GM23338 (cell line): Measurements from ENCODE around the gene DCT. TPM values are rescaled to one million over a fixed set of nuclear protein-coding genes. Genes with fewer than 3 reads are reported as not detected.

ENCODE experiments used
- ATAC-seq: fragments of 200-7000 bp; cut with Tn5 transposase; 3 replicates; pipeline ENCODE4 v1.9.1; 2020
- DNase-seq: peaks from one replicate; pipeline ENCODE4 v3.0.0-alpha.2; 2015; ENCODE audit warnings: low spot score
- H2AFZ ChIP-seq: fragments of 200-600 bp; sonication (generic); 2 replicates; pipeline ENCODE4 v1.8.0; 2016; ENCODE audit warnings: antibody characterized with exemption, mild to moderate bottlenecking, moderate library complexity
- H3F3A ChIP-seq: fragments of 200-600 bp; sonication (generic); replicated peaks from 2 replicates; pipeline ENCODE4 v1.8.0; 2017; ENCODE audit warnings: antibody characterized with exemption, mixed run types, low read depth
- H3K27ac ChIP-seq: fragments of 200-600 bp; sonication (generic); 2 replicates; pipeline ENCODE4 v1.6.1; 2016; ENCODE audit warnings: low read depth
- H3K27me3 ChIP-seq: fragments of 200-600 bp; sonication (generic); 2 replicates; pipeline ENCODE4 v1.8.0; 2016; ENCODE audit warnings: mild to moderate bottlenecking, mixed run types, moderate library complexity; ENCODE audit not compliant: insufficient read depth
- H3K36me3 ChIP-seq: fragments of 200-600 bp; sonication (generic); 2 replicates; pipeline ENCODE4 v1.8.0; 2016; ENCODE audit warnings: mild to moderate bottlenecking; ENCODE audit not compliant: insufficient read depth
- H3K4me1 ChIP-seq: fragments of 200-600 bp; sonication (generic); 2 replicates; pipeline ENCODE4 v1.8.0; 2016; ENCODE audit warnings: mild to moderate bottlenecking, moderate library complexity; ENCODE audit not compliant: insufficient read depth
- H3K4me2 ChIP-seq: fragments of 200-600 bp; sonication (generic); 2 replicates; pipeline ENCODE4 v1.7.1; 2017; ENCODE audit warnings: mixed run types
- H3K4me3 ChIP-seq: fragments of 200-600 bp; sonication (generic); 2 replicates; pipeline ENCODE4 v1.6.1; 2016; ENCODE audit warnings: mixed run types
- H3K79me2 ChIP-seq: fragments of 200-600 bp; sonication (generic); replicated peaks from 2 replicates; pipeline ENCODE4 v1.8.0; 2017; ENCODE audit warnings: mild to moderate bottlenecking; ENCODE audit not compliant: insufficient read depth
- H3K9me2 ChIP-seq: fragments of 200-600 bp; sonication (generic); 2 replicates; pipeline ENCODE4 v1.8.0; 2017; ENCODE audit not compliant: insufficient read depth
- H4K20me1 ChIP-seq: fragments of 200-600 bp; sonication (generic); replicated peaks from 2 replicates; pipeline ENCODE4 v1.8.0; 2017; ENCODE audit warnings: mild to moderate bottlenecking; ENCODE audit not compliant: insufficient read depth
- H3K27ac Mint-ChIP-seq: 2 replicates; pipeline ENCODE4 v1.8.0; 2020; ENCODE audit warnings: inconsistent platforms, mild to moderate bottlenecking, moderate library complexity, mixed read lengths
- H3K27me3 Mint-ChIP-seq: 3 replicates; pipeline ENCODE4 v1.8.0; 2022; ENCODE audit warnings: low read depth, mild to moderate bottlenecking, moderate library complexity, mixed read lengths, inconsistent platforms; ENCODE audit not compliant: insufficient read depth, poor library complexity
- H3K36me3 Mint-ChIP-seq: 3 replicates; pipeline ENCODE4 v1.8.0; 2021; ENCODE audit warnings: low read depth, mild to moderate bottlenecking, inconsistent platforms, moderate library complexity, mixed read lengths
- H3K4me1 Mint-ChIP-seq: 3 replicates; pipeline ENCODE4 v1.8.0; 2020; ENCODE audit warnings: mild to moderate bottlenecking, inconsistent platforms, mixed read lengths
- H3K4me3 Mint-ChIP-seq: 3 replicates; pipeline ENCODE4 v1.8.0; 2021; ENCODE audit warnings: moderate library complexity, mild to moderate bottlenecking, inconsistent platforms, mixed read lengths
- H3K9me3 Mint-ChIP-seq: 3 replicates; pipeline ENCODE4 v1.8.0; 2020; ENCODE audit warnings: moderate library complexity, mild to moderate bottlenecking, inconsistent platforms, mixed read lengths
- CREB1 ChIP-seq: fragments of 250-450 bp; sonication (Bioruptor Pico); IDR thresholded peaks from 2 replicates; pipeline ENCODE4 v1.5.0; 2020; ENCODE audit warnings: low read depth, mild to moderate bottlenecking, moderate library complexity
- EZH2 ChIP-seq: fragments of 200-600 bp; sonication (generic); IDR thresholded peaks from one replicate; pipeline ENCODE4 v1.8.0; 2017; ENCODE audit warnings: antibody characterized with exemption, mild to moderate bottlenecking, low read depth; ENCODE audit not compliant: unreplicated experiment
- JUNB ChIP-seq: IDR thresholded peaks from one replicate; pipeline ENCODE4 v1.6.1; 2016; ENCODE audit warnings: antibody characterized with exemption; ENCODE audit not compliant: unreplicated experiment
- STAT1 ChIP-seq: IDR thresholded peaks from one replicate; pipeline ENCODE4 v1.6.1; 2016; ENCODE audit warnings: antibody characterized with exemption; ENCODE audit not compliant: unreplicated experiment
- polyA plus RNA-seq: library from polyadenylated mRNA; unstranded; fragments of >200 nt; fragmentation: Nextera tagmentation; extraction: Ambion mirVana; gene quantifications from 2 replicates; pipeline ENCODE4 v1.2.1, GENCODE V29; 2016
- total RNA-seq: library from RNA; depleted of rRNA; stranded (reverse); fragments of >200 nt; shearing (Covaris generic); gene quantifications from 2 replicates; pipeline ENCODE4 v1.2.3, GENCODE V29; 2014
- TF ChIP-seq, protein P1 (sequence below): fragments of 250-450 bp; sonication (Bioruptor Pico); IDR thresholded peaks from 2 replicates; pipeline ENCODE4 v1.5.0; 2020; ENCODE audit warnings: mild to moderate bottlenecking, moderate library complexity
- TF ChIP-seq, protein P2 (sequence below): IDR thresholded peaks from one replicate; pipeline ENCODE4 v1.6.1; 2018; ENCODE audit warnings: antibody characterized with exemption; ENCODE audit not compliant: unreplicated experiment
- TF ChIP-seq, protein P3 (sequence below), 2 experiments: fragments of 200-600 bp in 1 of 2; sonication (generic) in 1 of 2; conservative IDR thresholded peaks; 2 replicates each; pipeline versions ENCODE4 v1.5.1 to v1.6.1; 2016 to 2017; ENCODE audit warnings: antibody characterized with exemption in 2 of 2, low read depth in 2 of 2, mild to moderate bottlenecking in 2 of 2, moderate library complexity in 1 of 2
- TF ChIP-seq, protein P4 (sequence below): IDR thresholded peaks from 2 replicates; pipeline ENCODE4 v1.6.1; 2016; ENCODE audit warnings: antibody characterized with exemption

The DCT gene
- total and polyA plus RNA-seq, 2 experiments from 2014 or later: 0.14 TPM; not detected in 1

DNA sequence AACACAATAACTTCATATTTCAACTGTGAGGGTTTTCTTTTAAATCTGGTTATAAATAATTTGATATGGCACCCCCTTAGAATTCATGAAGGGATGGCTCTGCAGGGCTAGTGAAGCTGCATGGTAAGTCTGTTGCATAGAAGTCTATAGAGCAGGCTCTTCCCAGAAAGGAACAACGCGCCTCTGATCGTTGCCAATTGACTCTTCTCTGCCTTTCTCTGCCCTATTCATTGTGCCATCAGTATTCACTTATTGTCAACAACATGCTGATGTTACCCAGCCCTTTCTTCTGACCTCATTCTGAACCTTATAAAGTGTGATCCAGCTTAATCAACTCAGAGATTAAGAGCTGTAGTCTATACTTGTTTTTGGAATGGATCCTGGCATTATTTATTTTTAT lies 16.3 kb upstream of the DCT start (continued):
- TF ChIP-seq, protein P1, sequence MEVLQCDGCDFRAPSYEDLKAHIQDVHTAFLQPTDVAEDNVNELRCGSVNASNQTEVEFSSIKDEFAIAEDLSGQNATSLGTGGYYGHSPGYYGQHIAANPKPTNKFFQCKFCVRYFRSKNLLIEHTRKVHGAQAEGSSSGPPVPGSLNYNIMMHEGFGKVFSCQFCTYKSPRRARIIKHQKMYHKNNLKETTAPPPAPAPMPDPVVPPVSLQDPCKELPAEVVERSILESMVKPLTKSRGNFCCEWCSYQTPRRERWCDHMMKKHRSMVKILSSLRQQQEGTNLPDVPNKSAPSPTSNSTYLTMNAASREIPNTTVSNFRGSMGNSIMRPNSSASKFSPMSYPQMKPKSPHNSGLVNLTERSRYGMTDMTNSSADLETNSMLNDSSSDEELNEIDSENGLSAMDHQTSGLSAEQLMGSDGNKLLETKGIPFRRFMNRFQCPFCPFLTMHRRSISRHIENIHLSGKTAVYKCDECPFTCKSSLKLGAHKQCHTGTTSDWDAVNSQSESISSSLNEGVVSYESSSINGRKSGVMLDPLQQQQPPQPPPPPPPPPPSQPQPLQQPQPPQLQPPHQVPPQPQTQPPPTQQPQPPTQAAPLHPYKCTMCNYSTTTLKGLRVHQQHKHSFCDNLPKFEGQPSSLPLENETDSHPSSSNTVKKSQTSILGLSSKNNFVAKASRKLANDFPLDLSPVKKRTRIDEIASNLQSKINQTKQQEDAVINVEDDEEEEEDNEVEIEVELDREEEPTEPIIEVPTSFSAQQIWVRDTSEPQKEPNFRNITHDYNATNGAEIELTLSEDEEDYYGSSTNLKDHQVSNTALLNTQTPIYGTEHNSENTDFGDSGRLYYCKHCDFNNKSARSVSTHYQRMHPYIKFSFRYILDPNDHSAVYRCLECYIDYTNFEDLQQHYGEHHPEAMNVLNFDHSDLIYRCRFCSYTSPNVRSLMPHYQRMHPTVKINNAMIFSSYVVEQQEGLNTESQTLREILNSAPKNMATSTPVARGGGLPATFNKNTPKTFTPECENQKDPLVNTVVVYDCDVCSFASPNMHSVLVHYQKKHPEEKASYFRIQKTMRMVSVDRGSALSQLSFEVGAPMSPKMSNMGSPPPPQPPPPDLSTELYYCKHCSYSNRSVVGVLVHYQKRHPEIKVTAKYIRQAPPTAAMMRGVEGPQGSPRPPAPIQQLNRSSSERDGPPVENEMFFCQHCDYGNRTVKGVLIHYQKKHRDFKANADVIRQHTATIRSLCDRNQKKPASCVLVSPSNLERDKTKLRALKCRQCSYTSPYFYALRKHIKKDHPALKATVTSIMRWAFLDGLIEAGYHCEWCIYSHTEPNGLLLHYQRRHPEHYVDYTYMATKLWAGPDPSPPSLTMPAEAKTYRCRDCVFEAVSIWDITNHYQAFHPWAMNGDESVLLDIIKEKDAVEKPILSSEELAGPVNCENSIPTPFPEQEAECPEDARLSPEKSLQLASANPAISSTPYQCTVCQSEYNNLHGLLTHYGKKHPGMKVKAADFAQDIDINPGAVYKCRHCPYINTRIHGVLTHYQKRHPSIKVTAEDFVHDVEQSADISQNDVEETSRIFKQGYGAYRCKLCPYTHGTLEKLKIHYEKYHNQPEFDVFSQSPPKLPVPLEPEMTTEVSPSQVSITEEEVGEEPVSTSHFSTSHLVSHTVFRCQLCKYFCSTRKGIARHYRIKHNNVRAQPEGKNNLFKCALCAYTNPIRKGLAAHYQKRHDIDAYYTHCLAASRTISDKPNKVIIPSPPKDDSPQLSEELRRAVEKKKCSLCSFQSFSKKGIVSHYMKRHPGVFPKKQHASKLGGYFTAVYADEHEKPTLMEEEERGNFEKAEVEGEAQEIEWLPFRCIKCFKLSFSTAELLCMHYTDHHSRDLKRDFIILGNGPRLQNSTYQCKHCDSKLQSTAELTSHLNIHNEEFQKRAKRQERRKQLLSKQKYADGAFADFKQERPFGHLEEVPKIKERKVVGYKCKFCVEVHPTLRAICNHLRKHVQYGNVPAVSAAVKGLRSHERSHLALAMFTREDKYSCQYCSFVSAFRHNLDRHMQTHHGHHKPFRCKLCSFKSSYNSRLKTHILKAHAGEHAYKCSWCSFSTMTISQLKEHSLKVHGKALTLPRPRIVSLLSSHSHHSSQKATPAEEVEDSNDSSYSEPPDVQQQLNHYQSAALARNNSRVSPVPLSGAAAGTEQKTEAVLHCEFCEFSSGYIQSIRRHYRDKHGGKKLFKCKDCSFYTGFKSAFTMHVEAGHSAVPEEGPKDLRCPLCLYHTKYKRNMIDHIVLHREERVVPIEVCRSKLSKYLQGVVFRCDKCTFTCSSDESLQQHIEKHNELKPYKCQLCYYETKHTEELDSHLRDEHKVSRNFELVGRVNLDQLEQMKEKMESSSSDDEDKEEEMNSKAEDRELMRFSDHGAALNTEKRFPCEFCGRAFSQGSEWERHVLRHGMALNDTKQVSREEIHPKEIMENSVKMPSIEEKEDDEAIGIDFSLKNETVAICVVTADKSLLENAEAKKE (CRISPR knock-in tag): no peak

DNA sequence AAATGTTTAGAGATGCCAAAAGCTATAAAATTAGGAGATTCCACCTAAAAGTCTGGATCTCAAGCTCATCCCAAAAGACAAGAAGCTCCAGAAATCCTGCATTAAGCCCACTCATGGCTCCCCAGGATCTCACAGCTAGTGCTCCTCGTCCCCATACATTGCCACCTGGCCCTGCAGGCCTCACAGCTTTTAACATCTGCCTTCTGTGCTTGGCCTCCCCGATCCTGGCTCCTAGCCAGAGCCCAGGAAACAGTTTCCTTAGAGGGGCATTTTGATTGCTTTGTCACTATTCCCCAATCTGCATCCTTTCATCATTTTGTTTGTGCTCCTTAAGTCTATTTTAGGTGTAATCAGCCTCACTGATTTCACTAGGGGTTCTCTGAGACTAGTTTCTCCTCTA lies 14.5 kb upstream of the DCT start:
- H3K4me3 Mint-ChIP-seq: no peak overlapping the region
- Histone ChIP-seq H3K27me3 (no peaks in the 10 kb centered on the region), H3K27ac (no peak overlapping the region), H3K4me3 (no peak overlapping the region), H3K36me3 (no peaks in the 10 kb centered on the region), H3K4me1 (peaks cover 4% of the 10 kb centered on the region; the same call in 1 of the 2 replicates), H4K20me1 (no peaks in the 10 kb centered on the region), H2AFZ (peak overlapping the region; percentile 92), H3K9me2 (no peaks in the 10 kb centered on the region; the same call in 1 of the 2 replicates), H3F3A (no peaks in the 10 kb centered on the region), H3K79me2 (no peaks in the 10 kb centered on the region), H3K4me2 (0 out of 2 replicates have a peak overlapping the region, but pooled peaks have one; percentile 40)
- DNase-seq: peak; percentile 5
- H3K27ac Mint-ChIP-seq: no peak overlapping the region
- no peaks in the 10 kb centered on the region; the same call in 1 of the 3 replicates for H3K4me1 Mint-ChIP-seq
- H3K9me3 Mint-ChIP-seq: 0 out of 3 replicates have a peak, but pooled peaks cover 2% of the 10 kb centered on the region
- peak; percentile 40; the same call in 1 of the 3 replicates for ATAC-seq
- no peaks in the 10 kb centered on the region for H3K27me3 Mint-ChIP-seq
- no peaks in the 10 kb centered on the region for H3K36me3 Mint-ChIP-seq
- TF ChIP-seq STAT1 (no peak), JUNB (no peak), EZH2 (no peak), CREB1 (CRISPR knock-in tag) (no peak)
- TF ChIP-seq, protein P2, sequence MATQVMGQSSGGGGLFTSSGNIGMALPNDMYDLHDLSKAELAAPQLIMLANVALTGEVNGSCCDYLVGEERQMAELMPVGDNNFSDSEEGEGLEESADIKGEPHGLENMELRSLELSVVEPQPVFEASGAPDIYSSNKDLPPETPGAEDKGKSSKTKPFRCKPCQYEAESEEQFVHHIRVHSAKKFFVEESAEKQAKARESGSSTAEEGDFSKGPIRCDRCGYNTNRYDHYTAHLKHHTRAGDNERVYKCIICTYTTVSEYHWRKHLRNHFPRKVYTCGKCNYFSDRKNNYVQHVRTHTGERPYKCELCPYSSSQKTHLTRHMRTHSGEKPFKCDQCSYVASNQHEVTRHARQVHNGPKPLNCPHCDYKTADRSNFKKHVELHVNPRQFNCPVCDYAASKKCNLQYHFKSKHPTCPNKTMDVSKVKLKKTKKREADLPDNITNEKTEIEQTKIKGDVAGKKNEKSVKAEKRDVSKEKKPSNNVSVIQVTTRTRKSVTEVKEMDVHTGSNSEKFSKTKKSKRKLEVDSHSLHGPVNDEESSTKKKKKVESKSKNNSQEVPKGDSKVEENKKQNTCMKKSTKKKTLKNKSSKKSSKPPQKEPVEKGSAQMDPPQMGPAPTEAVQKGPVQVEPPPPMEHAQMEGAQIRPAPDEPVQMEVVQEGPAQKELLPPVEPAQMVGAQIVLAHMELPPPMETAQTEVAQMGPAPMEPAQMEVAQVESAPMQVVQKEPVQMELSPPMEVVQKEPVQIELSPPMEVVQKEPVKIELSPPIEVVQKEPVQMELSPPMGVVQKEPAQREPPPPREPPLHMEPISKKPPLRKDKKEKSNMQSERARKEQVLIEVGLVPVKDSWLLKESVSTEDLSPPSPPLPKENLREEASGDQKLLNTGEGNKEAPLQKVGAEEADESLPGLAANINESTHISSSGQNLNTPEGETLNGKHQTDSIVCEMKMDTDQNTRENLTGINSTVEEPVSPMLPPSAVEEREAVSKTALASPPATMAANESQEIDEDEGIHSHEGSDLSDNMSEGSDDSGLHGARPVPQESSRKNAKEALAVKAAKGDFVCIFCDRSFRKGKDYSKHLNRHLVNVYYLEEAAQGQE: no peak
- TF ChIP-seq, protein P3, sequence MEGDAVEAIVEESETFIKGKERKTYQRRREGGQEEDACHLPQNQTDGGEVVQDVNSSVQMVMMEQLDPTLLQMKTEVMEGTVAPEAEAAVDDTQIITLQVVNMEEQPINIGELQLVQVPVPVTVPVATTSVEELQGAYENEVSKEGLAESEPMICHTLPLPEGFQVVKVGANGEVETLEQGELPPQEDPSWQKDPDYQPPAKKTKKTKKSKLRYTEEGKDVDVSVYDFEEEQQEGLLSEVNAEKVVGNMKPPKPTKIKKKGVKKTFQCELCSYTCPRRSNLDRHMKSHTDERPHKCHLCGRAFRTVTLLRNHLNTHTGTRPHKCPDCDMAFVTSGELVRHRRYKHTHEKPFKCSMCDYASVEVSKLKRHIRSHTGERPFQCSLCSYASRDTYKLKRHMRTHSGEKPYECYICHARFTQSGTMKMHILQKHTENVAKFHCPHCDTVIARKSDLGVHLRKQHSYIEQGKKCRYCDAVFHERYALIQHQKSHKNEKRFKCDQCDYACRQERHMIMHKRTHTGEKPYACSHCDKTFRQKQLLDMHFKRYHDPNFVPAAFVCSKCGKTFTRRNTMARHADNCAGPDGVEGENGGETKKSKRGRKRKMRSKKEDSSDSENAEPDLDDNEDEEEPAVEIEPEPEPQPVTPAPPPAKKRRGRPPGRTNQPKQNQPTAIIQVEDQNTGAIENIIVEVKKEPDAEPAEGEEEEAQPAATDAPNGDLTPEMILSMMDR (conservative IDR thresholded peaks at IDR 0.05; ENCODE audit: low read depth in 2 of 2): no peak
- TF ChIP-seq, protein P4, sequence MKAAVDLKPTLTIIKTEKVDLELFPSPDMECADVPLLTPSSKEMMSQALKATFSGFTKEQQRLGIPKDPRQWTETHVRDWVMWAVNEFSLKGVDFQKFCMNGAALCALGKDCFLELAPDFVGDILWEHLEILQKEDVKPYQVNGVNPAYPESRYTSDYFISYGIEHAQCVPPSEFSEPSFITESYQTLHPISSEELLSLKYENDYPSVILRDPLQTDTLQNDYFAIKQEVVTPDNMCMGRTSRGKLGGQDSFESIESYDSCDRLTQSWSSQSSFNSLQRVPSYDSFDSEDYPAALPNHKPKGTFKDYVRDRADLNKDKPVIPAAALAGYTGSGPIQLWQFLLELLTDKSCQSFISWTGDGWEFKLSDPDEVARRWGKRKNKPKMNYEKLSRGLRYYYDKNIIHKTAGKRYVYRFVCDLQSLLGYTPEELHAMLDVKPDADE: no peak
